ENCODE results near the gene GOLGA7B.
"Not testable (repeated sequence)": the region's sequence is repeated elsewhere in the genome, so short reads cannot be mapped to it uniquely, and the experiment has no call there.

Gene GOLGA7B

GRCh38 chr10:97836446-97836845, 13.2 kb upstream of the GOLGA7B start:
- no peak for DNase-seq (ENCODE audit: low read depth)

GRCh38 chr10:97838091-97838490, 11.6 kb upstream of the GOLGA7B start:
- no peak for DNase-seq (ENCODE audit: low read depth)

GRCh38 chr10:97841166-97841565, 8.5 kb upstream of the GOLGA7B start:
- DNase-seq (ENCODE audit: low read depth), result not testable (repeated sequence)

- not testable (repeated sequence) for DNase-seq (ENCODE audit: low read depth)
These were observed 7.5 kb upstream of the GOLGA7B start for GRCh38 chr10:97842114-97842513.

- DNase-seq (ENCODE audit: low read depth), result no peak
These were observed 6.9 kb upstream of the GOLGA7B start for GRCh38 chr10:97842656-97843280.

- no peak for DNase-seq (ENCODE audit: low read depth)
These were observed 6.4 kb upstream of the GOLGA7B start for GRCh38 chr10:97843281-97843671.

GRCh38 chr10:97843972-97844371, 5.7 kb upstream of the GOLGA7B start:
- DNase-seq (ENCODE audit: low read depth), result not testable (repeated sequence)

GRCh38 chr10:97844678-97845077, 5.0 kb upstream of the GOLGA7B start:
- no peak for DNase-seq (ENCODE audit: low read depth)

- no peak for DNase-seq (ENCODE audit: low read depth)
These were observed 448 bp upstream of the GOLGA7B start for GRCh38 chr10:97849103-97849686.

- DNase-seq (ENCODE audit: low read depth), result no peak
These were observed 803 bp downstream of the GOLGA7B start for GRCh38 chr10:97850446-97850845.

GRCh38 chr10:97851341-97852001, 1.8 kb downstream of the GOLGA7B start:
- DNase-seq (ENCODE audit: low read depth), result no peak

GRCh38 chr10:97852277-97852676, 2.6 kb downstream of the GOLGA7B start:
- no peak for DNase-seq (ENCODE audit: low read depth)

- DNase-seq (ENCODE audit: low read depth), result no peak
These were observed 3.3 kb downstream of the GOLGA7B start for GRCh38 chr10:97852840-97853405.

GRCh38 chr10:97854743-97855142, 5.1 kb downstream of the GOLGA7B start:
- DNase-seq (ENCODE audit: low read depth), result no peak

- DNase-seq (ENCODE audit: low read depth), result no peak
These were observed 8.4 kb downstream of the GOLGA7B start for GRCh38 chr10:97858001-97858439.

GRCh38 chr10:97861097-97861750, 11.6 kb downstream of the GOLGA7B start:
- DNase-seq (ENCODE audit: low read depth), result no peak

GRCh38 chr10:97861924-97862323, 12.3 kb downstream of the GOLGA7B start:
- no peak for DNase-seq (ENCODE audit: low read depth)

GRCh38 chr10:97863808-97864207, 14.2 kb downstream of the GOLGA7B start:
- DNase-seq (ENCODE audit: low read depth), result no peak

- DNase-seq (ENCODE audit: low read depth), result no peak
These were observed 15.8 kb downstream of the GOLGA7B start for GRCh38 chr10:97865488-97865887.

GRCh38 chr10:97866524-97867219, 17.0 kb downstream of the GOLGA7B start:
- no peak for DNase-seq (ENCODE audit: low read depth)

- no peak for DNase-seq (ENCODE audit: low read depth)
These were observed 17.7 kb downstream of the GOLGA7B start for GRCh38 chr10:97867220-97867800.
